HAP-1 (cell line): Measurements from ENCODE around the gene FAM72D.
"Not testable (repeated sequence)": the region's sequence is repeated elsewhere in the genome, so short reads cannot be mapped to it uniquely, and the experiment has no call there.

Experiments
- DNase-seq, 2 experiments: peaks; one replicate each; pipeline ENCODE4 v3.0.0-alpha.2; 2016 to 2020; ENCODE audit warnings: low spot score in 2 of 2
- H3K27me3 ChIP-seq: fragments of 250-450 bp; sonication (Bioruptor Pico); 2 replicates; pipeline ENCODE4 v1.5.1; 2020; ENCODE audit warnings: low read depth, mild to moderate bottlenecking, moderate library complexity
- H3K36me3 ChIP-seq: fragments of 250-450 bp; sonication (Bioruptor Pico); replicated peaks from 2 replicates; pipeline ENCODE4 v1.5.1; 2020; ENCODE audit warnings: mild to moderate bottlenecking
- H3K4me1 ChIP-seq: fragments of 250-450 bp; sonication (Bioruptor Pico); 2 replicates; pipeline ENCODE4 v1.5.1; 2020; ENCODE audit warnings: mild to moderate bottlenecking
- H3K4me3 ChIP-seq: fragments of 250-450 bp; sonication (Bioruptor Pico); 2 replicates; pipeline ENCODE4 v1.5.1; 2020; ENCODE audit warnings: mild to moderate bottlenecking, moderate library complexity
- H3K9me3 ChIP-seq: fragments of 250-450 bp; sonication (Bioruptor Pico); 2 replicates; pipeline ENCODE4 v1.5.1; 2020; ENCODE audit warnings: mild to moderate bottlenecking, moderate library complexity
- in situ Hi-C: fragments of 300-500 bp; cut with MboI; formaldehyde crosslinking; loops from 3 replicates; pipeline ENCODE4 v1.14.3; 2020; ENCODE audit warnings: low sequenced_read_pairs, inconsistent platforms, mixed read lengths

FAM72D gene

DNA sequence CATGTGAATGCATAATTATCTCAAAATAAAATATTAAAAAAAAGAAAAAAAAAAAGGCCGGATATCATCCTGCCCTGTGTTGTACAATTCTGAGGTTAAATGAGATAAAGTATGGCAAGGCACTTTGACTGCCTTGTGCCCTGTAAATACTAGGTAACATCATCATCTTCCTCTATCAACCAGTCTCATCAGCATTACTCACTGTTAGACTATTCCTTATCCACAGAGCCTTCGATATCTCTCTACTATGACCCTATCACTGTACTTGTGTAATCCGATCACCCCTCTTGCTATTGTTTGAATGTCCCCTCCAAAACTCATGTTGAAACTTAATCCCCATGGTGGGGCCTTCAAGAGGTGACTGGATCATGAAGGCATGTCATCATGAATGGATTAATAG lies 18.9 kb upstream of the FAM72D start:
- H3K4me1 ChIP-seq, in situ Hi-C loops, H3K4me3 ChIP-seq, H3K9me3 ChIP-seq, H3K27me3 ChIP-seq, DNase-seq, H3K36me3 ChIP-seq: not testable (repeated sequence)

DNA sequence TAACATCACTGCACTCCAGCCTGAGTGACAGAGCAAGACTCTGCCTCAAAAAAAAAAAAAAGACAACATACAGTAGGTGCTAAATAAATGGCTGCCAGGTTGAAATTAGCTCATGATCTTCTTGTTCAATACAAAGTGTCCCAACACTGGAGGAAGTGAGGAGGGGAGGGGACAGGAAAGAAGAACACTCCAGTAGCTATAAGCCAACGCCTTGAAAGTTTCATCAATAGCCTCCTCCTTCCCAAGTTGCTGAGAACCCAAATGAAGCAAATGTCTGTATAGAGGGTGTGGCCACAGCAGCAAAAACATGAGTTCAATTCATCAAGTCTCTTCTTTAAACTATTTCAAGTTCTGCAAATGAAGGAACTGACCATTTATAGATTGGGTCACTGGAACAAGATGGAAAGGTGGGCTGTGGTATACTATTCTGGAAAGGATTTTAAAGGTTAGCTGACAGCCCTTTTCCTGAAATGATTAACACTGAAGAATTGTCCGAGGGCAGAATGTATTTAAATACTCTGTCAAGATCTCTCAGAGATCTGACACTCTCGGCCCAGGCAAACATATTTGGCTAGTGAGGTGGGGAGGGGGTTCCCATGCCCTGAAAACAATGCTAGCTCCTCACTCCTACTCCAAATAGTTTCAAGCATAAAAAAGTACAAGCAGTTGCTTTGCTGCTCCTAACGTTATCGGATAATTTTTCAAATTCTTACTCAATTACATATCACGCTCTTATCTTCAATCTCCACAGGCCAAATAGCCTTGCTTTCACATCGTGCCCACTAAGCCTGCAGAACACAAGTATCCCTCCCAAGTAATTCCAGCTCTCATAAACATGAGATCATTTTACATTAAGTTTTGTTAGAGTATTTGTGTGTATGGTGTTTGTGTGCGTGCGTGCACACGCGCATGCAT lies 17.6 kb upstream of the FAM72D start:
- DNase-seq, H3K27me3 ChIP-seq, H3K9me3 ChIP-seq, H3K4me1 ChIP-seq, in situ Hi-C loops, H3K4me3 ChIP-seq, H3K36me3 ChIP-seq: not testable (repeated sequence)

- in situ Hi-C loops, H3K4me1 ChIP-seq, H3K4me3 ChIP-seq, H3K36me3 ChIP-seq, DNase-seq, H3K9me3 ChIP-seq, H3K27me3 ChIP-seq: not testable (repeated sequence)
These were observed 16.9 kb upstream of the FAM72D start for GRCh38 chr1:145078787-145079370.

GRCh38 chr1:145079737-145080136 lies 16.0 kb upstream of the FAM72D start:
- H3K4me1 ChIP-seq, H3K9me3 ChIP-seq, H3K27me3 ChIP-seq, H3K4me3 ChIP-seq, in situ Hi-C loops, DNase-seq, H3K36me3 ChIP-seq: not testable (repeated sequence)

- H3K4me3 ChIP-seq, H3K4me1 ChIP-seq, H3K9me3 ChIP-seq, DNase-seq, in situ Hi-C loops, H3K36me3 ChIP-seq, H3K27me3 ChIP-seq: not testable (repeated sequence)
These were observed 15.6 kb upstream of the FAM72D start for GRCh38 chr1:145080193-145080592.

DNA sequence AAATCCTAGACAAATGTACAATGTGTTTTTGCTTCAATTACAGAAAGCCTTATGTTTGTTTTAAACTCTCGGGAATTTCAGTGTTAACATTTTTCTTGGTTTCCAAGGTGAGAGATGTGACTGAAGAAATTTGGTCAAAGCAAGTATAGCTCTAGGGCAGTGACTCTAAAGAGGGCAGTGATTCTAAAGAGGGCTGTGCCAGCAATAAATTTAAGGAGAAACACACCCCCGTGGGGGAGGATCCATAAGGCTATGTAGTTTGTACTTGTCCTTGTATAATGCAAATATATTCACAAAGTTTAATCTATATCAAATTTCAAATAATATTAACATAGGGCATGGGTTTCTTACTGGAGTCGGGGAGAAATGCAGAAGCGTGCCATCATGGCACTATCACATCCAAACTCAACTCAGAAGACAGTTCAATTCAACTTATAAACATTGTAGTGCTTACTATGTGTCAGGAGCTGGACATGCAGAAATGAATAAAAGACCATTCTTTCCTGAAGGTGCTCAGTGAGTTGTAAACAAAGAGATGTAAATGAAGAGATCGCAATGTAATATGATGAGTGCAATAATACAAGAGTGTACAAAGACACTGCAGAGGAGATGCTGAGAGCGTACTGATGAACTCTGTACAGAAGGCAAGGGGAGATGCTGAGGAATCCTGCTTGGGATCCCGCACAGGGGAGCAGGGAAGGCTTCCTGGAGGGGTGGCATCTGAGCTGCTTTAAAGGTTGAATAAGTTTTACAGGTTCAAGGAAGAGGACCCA lies 13.1 kb upstream of the FAM72D start:
- H3K4me3 ChIP-seq, in situ Hi-C loops, H3K27me3 ChIP-seq, H3K4me1 ChIP-seq, H3K9me3 ChIP-seq, H3K36me3 ChIP-seq: not testable (repeated sequence)
- peak; percentile 2 to 17 for DNase-seq

DNA sequence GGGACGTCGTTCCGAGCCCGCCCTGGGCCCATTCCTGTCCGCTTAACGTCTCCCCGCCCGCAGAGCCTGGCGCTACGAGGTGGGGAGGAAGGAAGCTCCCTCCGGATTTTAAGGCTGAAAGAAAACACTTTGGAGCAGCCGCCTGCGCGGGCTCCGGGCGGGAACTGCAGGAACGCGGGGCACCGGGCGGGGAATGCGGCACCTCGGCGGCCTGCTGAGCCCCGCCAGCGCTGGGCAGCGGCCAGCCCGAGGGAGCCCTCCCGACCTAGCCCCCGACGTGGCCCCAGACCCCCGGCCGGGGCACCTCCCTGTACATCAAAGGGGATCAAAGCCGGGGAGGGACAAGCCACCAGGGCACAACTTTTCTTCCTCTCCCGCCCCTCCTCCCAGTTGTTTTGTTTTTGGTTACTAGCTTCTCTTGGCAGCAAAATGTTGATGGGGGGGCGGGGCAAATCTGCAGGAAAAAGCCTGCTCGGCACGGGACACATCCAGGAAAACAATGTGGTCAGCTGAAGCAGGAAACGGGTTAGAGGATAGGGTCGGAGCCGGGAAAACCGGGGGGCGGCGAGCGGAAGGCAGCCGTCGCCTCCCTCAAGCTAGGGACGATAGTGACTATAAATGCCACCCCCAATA lies 2.1 kb upstream of the FAM72D start:
- H3K4me1 ChIP-seq, in situ Hi-C loops, H3K27me3 ChIP-seq, H3K9me3 ChIP-seq, H3K36me3 ChIP-seq: not testable (repeated sequence)
- peak overlapping the region; percentile 32 for H3K4me3 ChIP-seq
- DNase-seq = peak; percentile 1 to 91

- H3K4me1 ChIP-seq, H3K9me3 ChIP-seq, in situ Hi-C loops, H3K27me3 ChIP-seq, DNase-seq, H3K4me3 ChIP-seq, H3K36me3 ChIP-seq: not testable (repeated sequence)
These were observed 1.0 kb upstream of the FAM72D start for GRCh38 chr1:145094655-145095211.

DNA sequence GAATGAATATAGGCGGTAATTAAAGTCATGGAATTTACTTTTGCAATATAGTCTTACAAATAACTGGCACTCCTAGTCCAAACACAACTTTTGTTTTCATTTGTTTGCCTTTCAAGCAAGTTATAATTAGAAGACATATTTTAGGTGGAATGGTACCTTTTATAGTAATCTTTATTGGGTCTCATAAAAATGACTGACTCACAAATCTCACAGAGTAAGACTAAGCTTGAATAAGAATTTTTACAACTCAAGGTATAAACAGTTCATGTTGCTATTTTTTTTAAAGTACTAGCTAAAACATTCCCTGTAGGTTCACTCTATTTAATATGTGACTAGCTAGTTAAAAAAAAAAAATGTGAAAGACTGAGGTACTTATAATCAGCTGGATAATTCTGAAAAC lies 6.0 kb downstream of the FAM72D start:
- H3K4me1 ChIP-seq, H3K36me3 ChIP-seq, H3K4me3 ChIP-seq, in situ Hi-C loops, DNase-seq, H3K27me3 ChIP-seq, H3K9me3 ChIP-seq: not testable (repeated sequence)

GRCh38 chr1:145103294-145103693 lies 7.5 kb downstream of the FAM72D start:
- H3K9me3 ChIP-seq, H3K4me3 ChIP-seq, H3K36me3 ChIP-seq, in situ Hi-C loops, H3K4me1 ChIP-seq, H3K27me3 ChIP-seq, DNase-seq: not testable (repeated sequence)

- H3K4me1 ChIP-seq, in situ Hi-C loops, H3K27me3 ChIP-seq, H3K36me3 ChIP-seq, H3K4me3 ChIP-seq, DNase-seq, H3K9me3 ChIP-seq: not testable (repeated sequence)
These were observed 15.9 kb downstream of the FAM72D start for GRCh38 chr1:145111674-145112073.

DNA sequence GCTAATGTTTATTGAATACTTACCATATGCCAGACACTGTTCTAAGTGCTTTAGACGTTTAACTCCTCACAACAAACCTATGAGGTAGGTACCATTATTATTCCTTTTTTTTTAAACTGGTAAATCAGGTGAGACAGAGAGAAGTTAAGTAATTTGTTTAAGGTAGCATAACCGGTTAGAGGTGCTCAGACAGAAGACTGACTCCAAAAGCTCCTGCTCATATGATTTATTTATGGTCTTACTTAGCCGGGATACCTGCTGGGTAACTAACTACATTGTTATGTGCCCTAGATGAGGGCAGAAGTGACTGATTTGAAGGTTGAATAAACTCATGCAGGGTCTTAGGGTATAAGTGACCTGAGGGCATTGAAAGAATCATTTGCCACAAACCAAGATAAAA lies 16.9 kb downstream of the FAM72D start:
- DNase-seq, H3K4me1 ChIP-seq, in situ Hi-C loops, H3K36me3 ChIP-seq, H3K4me3 ChIP-seq, H3K27me3 ChIP-seq, H3K9me3 ChIP-seq: not testable (repeated sequence)

DNA sequence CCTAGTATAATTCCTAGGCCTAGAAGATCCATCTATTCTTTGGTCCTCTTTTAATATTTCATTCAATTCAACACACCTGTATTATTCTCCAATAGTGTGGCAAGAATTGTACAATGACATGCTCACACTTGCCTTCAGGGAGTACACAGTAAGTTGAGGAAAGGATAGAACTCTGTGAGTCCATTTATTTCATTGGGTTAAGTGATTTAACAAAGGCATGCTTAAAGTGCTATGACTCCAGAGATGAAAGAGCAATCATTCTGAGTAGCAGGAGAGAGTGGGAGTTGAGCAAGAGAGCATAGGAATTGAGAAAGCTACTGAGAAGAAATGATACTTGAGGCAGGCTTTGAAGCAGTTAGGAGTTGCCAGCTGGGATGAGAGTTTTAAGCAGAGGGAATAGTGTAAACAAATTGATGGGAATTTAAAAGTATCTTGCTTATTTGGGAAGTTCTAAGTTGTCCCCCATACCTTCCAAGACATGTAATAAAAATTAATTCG lies 18.8 kb downstream of the FAM72D start:
- in situ Hi-C loops, H3K27me3 ChIP-seq, H3K9me3 ChIP-seq, DNase-seq, H3K4me3 ChIP-seq, H3K4me1 ChIP-seq, H3K36me3 ChIP-seq: not testable (repeated sequence)
